GM12874 (cell line): ENCODE measurements around the gene LRIT2.

Source experiments
- TF ChIP-seq, protein P1 (sequence below): IDR thresholded peaks from 2 replicates; pipeline ENCODE4 v1.5.1; 2011; ENCODE audit warnings: low read depth, mild to moderate bottlenecking, control low read depth, low read length, moderate library complexity; ENCODE audit not compliant: insufficient read depth

The LRIT2 gene

DNA sequence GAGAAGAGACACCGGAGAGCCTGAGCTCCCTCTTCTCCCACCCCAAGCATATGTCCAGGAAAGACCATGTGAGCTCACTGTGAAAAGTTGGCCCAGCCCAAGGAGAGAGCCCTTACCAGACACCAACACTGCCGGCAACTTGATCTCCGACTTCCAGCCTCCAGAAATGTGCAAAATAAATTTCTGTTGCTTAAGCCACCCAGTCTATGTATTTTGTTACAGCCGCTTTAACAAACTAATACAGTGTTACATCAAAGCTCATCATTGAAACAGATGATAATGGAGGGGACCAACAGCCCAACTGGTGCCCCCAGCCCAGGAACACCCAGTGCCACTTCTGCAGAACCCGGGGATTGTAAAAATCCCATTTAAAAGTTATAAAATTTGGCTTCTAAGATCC, 38.4 kb upstream of the LRIT2 start:
- TF ChIP-seq, protein P1, sequence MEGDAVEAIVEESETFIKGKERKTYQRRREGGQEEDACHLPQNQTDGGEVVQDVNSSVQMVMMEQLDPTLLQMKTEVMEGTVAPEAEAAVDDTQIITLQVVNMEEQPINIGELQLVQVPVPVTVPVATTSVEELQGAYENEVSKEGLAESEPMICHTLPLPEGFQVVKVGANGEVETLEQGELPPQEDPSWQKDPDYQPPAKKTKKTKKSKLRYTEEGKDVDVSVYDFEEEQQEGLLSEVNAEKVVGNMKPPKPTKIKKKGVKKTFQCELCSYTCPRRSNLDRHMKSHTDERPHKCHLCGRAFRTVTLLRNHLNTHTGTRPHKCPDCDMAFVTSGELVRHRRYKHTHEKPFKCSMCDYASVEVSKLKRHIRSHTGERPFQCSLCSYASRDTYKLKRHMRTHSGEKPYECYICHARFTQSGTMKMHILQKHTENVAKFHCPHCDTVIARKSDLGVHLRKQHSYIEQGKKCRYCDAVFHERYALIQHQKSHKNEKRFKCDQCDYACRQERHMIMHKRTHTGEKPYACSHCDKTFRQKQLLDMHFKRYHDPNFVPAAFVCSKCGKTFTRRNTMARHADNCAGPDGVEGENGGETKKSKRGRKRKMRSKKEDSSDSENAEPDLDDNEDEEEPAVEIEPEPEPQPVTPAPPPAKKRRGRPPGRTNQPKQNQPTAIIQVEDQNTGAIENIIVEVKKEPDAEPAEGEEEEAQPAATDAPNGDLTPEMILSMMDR = no peak

DNA sequence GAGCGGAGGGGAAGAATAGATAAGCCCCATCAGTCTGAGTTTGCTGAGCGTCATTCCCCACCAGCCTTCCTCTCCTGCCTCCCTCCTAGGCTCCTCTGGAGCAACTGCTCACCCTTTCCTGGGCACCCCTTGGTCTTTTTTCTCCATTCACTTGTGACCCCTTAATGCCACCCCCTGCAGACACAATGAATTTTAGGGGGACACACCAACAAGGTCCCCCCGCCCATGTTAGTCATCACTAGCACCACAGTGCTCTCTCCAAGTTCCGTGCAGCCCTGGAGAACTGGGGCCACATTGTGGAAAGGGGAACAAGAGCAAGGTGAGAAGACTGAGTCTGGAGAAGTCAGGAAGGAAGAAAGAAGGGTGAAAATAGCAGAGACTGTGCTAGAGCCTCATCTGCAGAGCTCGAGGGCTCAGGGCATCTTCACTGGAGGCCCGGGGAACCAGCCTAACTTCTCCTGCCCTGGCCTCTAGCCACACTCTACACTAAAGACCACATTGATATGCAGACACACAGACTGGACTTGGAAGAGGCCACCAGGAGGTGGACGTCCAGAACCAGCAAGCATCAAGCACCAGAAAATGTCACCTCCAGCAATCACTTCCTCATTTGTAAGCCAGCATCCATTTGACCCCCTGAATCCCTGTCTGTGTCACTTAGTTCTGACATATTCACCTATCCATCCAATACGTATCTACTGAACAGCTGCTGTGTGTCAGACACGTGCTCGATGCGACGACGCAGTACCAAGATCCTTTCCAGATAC, 37.0 kb upstream of the LRIT2 start:
- TF ChIP-seq, protein P1 = no peak

DNA sequence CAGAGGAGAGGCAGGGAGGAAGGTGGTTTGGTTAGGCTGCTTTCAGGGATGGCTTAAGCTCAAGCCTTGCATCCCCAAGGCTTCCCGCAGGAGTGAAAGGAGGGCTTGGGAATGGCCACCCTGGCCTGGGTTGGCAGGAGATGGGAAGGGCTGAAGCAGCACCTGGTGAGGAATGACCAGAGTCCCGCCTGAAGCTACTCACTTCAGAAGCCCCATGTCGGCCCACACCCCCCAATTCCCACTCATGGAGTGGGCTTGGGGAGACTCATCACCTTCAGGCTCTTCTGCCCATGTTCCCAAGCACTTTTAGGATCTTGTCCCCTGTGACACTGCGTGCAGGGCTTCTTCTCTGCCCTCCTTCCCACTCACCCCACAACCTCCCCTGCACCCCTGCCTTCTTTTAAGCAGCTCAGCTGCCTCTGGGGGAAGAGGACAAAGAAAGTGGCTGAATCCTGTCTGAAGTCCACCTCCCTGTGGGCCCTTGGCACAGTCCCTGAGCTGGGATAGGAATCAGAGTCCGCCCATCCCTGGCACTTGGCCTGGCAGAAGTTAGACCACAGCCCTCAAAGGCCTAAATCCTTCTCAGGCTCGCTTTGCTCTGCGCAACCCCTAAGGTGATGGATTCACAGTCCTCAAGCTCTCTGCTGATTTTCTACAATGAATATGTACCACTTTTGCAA, 36.0 kb upstream of the LRIT2 start:
- TF ChIP-seq, protein P1 = no peak

DNA sequence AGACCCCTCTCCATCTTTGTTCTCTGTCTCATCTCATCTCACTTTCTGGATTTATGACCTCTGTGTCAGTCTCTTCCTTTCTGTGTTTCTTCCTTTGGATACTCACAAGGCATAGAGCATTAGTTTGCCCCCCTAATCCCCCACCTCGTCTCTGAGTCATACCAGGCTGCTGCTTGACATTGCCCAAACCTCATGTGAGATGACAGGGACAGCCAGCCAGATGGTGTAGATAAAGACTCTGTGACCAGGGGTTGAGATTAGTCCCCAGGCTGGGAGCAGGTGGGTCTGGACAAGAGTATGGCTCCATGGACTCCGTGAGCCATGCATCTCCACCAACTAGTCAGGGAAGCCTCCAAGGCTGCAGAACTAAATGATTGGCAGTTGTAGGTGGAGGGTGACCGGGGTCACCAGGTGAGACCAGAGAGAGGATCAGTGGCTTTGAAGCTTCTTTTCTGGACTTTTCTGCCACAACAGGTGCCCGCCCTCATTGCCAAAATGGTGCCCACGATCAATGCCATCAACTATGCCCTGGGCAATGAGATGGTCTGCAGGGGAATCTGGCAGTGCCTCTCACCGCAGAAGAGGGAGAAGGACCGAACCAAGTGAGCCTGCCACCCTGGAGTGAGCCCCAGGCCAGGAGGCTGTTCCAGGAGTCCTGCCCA, 32.8 kb upstream of the LRIT2 start:
- TF ChIP-seq, protein P1 = no peak

DNA sequence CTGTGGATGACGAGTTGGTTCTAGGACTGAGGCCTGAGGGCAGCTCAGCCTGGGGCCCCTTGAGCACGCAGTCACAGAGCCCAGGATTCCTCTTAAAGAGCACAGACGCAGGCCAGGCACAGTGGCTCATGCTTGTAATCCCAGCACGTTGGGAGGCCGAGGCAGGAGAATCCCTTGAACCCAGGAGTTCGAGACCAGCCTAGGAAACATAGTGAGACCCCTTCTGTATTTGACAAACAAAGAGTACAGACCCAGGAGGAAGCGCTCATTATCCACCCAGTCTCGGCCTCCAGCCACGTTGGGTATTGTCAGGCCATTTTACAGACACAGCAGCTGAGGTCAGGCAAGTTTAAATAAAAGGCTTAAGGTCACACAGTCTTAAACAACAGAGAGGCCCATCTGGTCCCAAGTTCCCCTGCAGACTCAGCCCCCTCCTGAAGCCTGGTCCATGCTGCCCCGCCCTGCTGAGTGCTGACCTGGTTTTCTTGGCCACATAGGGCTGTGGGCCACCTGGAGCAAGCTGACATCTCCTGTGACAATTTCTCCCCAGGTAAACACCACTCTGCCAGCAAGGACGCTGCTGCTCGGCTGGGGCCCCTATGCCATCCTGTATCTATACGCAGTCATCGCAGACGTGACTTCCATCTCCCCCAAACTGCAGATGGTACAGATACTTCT, 32.1 kb upstream of the LRIT2 start:
- TF ChIP-seq, protein P1 = no peak

DNA sequence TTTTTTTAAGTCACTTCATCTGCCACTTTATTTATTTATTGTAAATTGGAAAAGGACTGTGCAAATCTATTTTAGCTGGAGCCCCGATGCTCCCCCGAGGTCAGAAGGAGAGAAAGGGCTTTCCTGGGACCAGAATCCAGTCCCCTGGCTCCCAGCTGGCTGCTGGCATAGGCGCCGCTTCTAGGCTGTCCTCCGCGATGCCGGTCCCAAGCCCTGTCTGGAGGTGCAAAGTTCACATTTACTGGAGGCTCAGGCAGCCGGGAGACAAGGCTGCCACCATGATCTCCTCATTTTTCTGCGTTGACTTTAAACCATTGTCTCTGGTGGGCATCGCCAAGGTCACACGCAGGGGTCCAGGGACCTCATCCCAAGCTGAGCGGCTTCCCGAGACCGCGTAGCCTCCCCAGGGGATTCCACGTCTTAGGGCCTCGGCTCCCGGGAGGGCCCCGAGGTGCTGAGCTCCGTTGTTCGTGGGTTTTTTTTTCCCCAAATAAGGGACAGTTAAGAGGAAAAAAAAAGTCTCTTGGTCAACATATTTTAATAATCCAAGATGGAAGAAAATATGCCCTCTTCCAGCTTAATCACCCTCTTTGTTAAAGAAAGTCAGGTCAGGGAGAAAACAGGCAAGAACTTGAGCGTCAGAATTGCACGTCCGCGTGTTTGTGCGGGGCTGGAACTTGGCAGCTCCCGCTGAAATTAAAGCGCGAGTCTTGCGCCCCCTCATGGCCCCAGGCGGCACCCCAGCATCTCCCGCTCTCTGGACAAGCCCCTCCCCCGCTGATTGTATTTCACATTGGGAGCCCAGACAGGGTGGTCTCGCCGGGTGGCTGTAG, 31.4 kb upstream of the LRIT2 start:
- TF ChIP-seq, protein P1 = peak; percentile 81
